CD14-positive monocyte (primary cell): ENCODE results near the gene KRTAP5-6. TPM values are rescaled to one million over a fixed set of nuclear protein-coding genes. Genes with fewer than 3 reads are reported as not detected.
A peak's percentile ranks its signal among the peaks of the same experiment; 100 is the strongest.

ENCODE experiments used
- DNase-seq, 3 donors: peaks; one replicate each; pipeline ENCODE4 v3.0.0-alpha.2; 2011 to 2022
- H2AFZ ChIP-seq: 2 replicates; pipeline ENCODE4 v1.6.0; 2012; ENCODE audit warnings: mild to moderate bottlenecking, low read depth, low read length, inconsistent platforms; ENCODE audit not compliant: insufficient read depth, poor library complexity, severe bottlenecking
- H3K27ac ChIP-seq, 2 donors: 1 replicate in 1 of 2; 2 replicates in 1 of 2; pipeline ENCODE4 v1.5.1; 2012 to 2013; ENCODE audit warnings: low read length in 2 of 2, control low read depth in 1 of 2, inconsistent platforms in 1 of 2, low read depth in 1 of 2, mild to moderate bottlenecking in 1 of 2
- H3K27me3 ChIP-seq, 2 donors: one replicate each; pipeline versions ENCODE4 v1.6.0 to v1.6.1; 2011 to 2013; ENCODE audit warnings: low read length in 2 of 2; ENCODE audit not compliant: control insufficient read depth in 2 of 2, insufficient read depth in 2 of 2
- H3K36me3 ChIP-seq, 2 donors: replicated peaks in 1 of 2; 1 replicate in 1 of 2; 2 replicates in 1 of 2; pipeline versions ENCODE4 v1.5.1 to v1.6.1; 2012 to 2013; ENCODE audit warnings: low read length in 2 of 2, control low read depth in 1 of 2, inconsistent platforms in 1 of 2, mild to moderate bottlenecking in 1 of 2; ENCODE audit not compliant: insufficient read depth in 2 of 2, control insufficient read depth in 1 of 2
- H3K4me1 ChIP-seq, 2 donors: 1 replicate in 1 of 2; 2 replicates in 1 of 2; pipeline versions ENCODE4 v1.5.1 to v1.6.1; 2012 to 2013; ENCODE audit warnings: low read length in 2 of 2, control low read depth in 1 of 2, inconsistent platforms in 1 of 2, mild to moderate bottlenecking in 1 of 2, moderate library complexity in 1 of 2; ENCODE audit not compliant: insufficient read depth in 2 of 2, control insufficient read depth in 1 of 2
- H3K4me2 ChIP-seq: replicated peaks from 2 replicates; pipeline ENCODE3; 2012; ENCODE audit warnings: low read length, moderate library complexity, mild to moderate bottlenecking; ENCODE audit not compliant: poor library complexity, severe bottlenecking; ENCODE audit errors: extremely low read depth
- H3K4me3 ChIP-seq, 3 experiments: fragments of 200-600 bp in 1 of 3; sonication (generic) in 1 of 3; replicated peaks in 1 of 3; 1 replicate in 2 of 3; 2 replicates in 1 of 3; pipeline ENCODE4 v1.5.1; 2011 to 2013; ENCODE audit warnings: low read length in 3 of 3, mild to moderate bottlenecking in 3 of 3, control low read depth in 2 of 3, low read depth in 2 of 3, inconsistent platforms in 1 of 3, moderate library complexity in 1 of 3
- H3K79me2 ChIP-seq: 2 replicates; pipeline ENCODE4 v1.6.0; 2012; ENCODE audit warnings: mild to moderate bottlenecking, control low read depth, inconsistent platforms, low read length, moderate library complexity; ENCODE audit not compliant: insufficient read depth
- H3K9ac ChIP-seq: 2 replicates; pipeline ENCODE4 v1.6.0; 2017; ENCODE audit warnings: low read length, mild to moderate bottlenecking; ENCODE audit not compliant: insufficient read depth, poor library complexity, severe bottlenecking
- H3K9me3 ChIP-seq, 2 donors: replicated peaks in 1 of 2; 1 replicate in 1 of 2; 2 replicates in 1 of 2; pipeline versions ENCODE4 v1.5.1 to v1.6.1; 2012 to 2013; ENCODE audit warnings: low read length in 2 of 2, control low read depth in 1 of 2; ENCODE audit not compliant: control insufficient read depth in 1 of 2, insufficient read depth in 1 of 2
- H4K20me1 ChIP-seq: 2 replicates; pipeline ENCODE4 v1.6.0; 2012; ENCODE audit warnings: mild to moderate bottlenecking, low read length, control low read depth, moderate library complexity; ENCODE audit not compliant: insufficient read depth
- H3K27ac Mint-ChIP-seq, 7 donors: one replicate each; pipeline ENCODE4 v1.8.0; 2020; ENCODE audit warnings: mild to moderate bottlenecking in 7 of 7, mixed read lengths in 7 of 7, moderate library complexity in 6 of 7, inconsistent platforms in 2 of 7
- H3K27me3 Mint-ChIP-seq, 3 donors: one replicate each; pipeline ENCODE4 v1.8.0; 2021 to 2022; ENCODE audit warnings: low read depth in 3 of 3, mild to moderate bottlenecking in 3 of 3, mixed read lengths in 3 of 3, moderate library complexity in 3 of 3, inconsistent platforms in 1 of 3
- H3K36me3 Mint-ChIP-seq, 2 donors: one replicate each; pipeline ENCODE4 v1.8.0; 2020; ENCODE audit warnings: mixed read lengths in 2 of 2, inconsistent platforms in 1 of 2, mild to moderate bottlenecking in 1 of 2
- H3K4me1 Mint-ChIP-seq: one replicate; pipeline ENCODE4 v1.8.0; 2020; ENCODE audit warnings: mild to moderate bottlenecking, mixed read lengths
- H3K4me3 Mint-ChIP-seq, 2 donors: one replicate each; pipeline ENCODE4 v1.8.0; 2020; ENCODE audit warnings: mild to moderate bottlenecking in 2 of 2, mixed read lengths in 2 of 2, moderate library complexity in 1 of 2
- H3K9me3 Mint-ChIP-seq, 7 donors: one replicate each; pipeline ENCODE4 v1.8.0; 2020 to 2022; ENCODE audit warnings: mixed read lengths in 7 of 7, mild to moderate bottlenecking in 6 of 7, moderate library complexity in 6 of 7, inconsistent platforms in 2 of 7
- CTCF ChIP-seq: fragments of 200-600 bp; IDR thresholded peaks from one replicate; pipeline ENCODE4 v1.8.0; 2022; ENCODE audit warnings: antibody characterized with exemption, mild to moderate bottlenecking
- WGBS: methylation state at CpG from one replicate; pipeline ENCODE4 v1.1.5; 2013; ENCODE audit warnings: missing lambda C conversion rate; ENCODE audit not compliant: insufficient coverage; 5-methylcytosine and 5-hydroxymethylcytosine counted together
- intact Hi-C, 2 donors: fragments of 100-400 bp; cut with micrococcal nuclease; formaldehyde crosslinking; loops; one replicate each; pipeline versions ENCODE4 v1.15.0 to v1.15.1; 2023
- polyA plus RNA-seq, 3 donors: library from polyadenylated mRNA; depleted of rRNA in 1 of 3; unstranded in 2 of 3; stranded (reverse) in 1 of 3; fragments of 300-500 nt in 2 of 3; fragments of >200 nt in 1 of 3; fragmentation: Illumina TruSeq in 2 of 3; gene quantifications; 1 replicate in 2 of 3; 2 replicates in 1 of 3; pipeline ENCODE4 v1.2.3, GENCODE V29; 2012 to 2021

Gene KRTAP5-6
- polyA plus RNA-seq, 3 donors: not detected

GRCh38 chr11:1670905-1671371 is 26.1 kb upstream of the KRTAP5-6 start:
- DNase-seq: no peak
- Histone ChIP-seq H3K27me3 (peaks cover 0 to 25% of the 10 kb centered on the region in 2 donors), H3K36me3 (no peaks in the 10 kb centered on the region), H4K20me1 (no peaks in the 10 kb centered on the region), H3K9me3 (no peaks in the 10 kb centered on the region), H3K9ac (no peak overlapping the region), H3K79me2 (no peaks in the 10 kb centered on the region), H3K4me2 (no peak overlapping the region), H3K4me3 (no peak overlapping the region), H2AFZ (no peak overlapping the region), H3K27ac (no peak overlapping the region), H3K4me1 (no peaks in the 10 kb centered on the region)
- intact Hi-C loops: no loop called here
- 84% methylated on average over 11 of the region's 11 CpGs for WGBS
- H3K4me1 Mint-ChIP-seq: no peaks in the 10 kb centered on the region
- H3K27ac Mint-ChIP-seq: no peak overlapping the region
- H3K4me3 Mint-ChIP-seq: peak overlapping the region in 1 of 2 donors; percentile 4
- no peaks in the 10 kb centered on the region for H3K36me3 Mint-ChIP-seq
- peaks cover 28 to 56% (median 35%) of the 10 kb centered on the region in 3 donors for H3K27me3 Mint-ChIP-seq
- H3K9me3 Mint-ChIP-seq: no peaks in the 10 kb centered on the region
- no peak for TF ChIP-seq CTCF

GRCh38 chr11:1671658-1672057 is 25.3 kb upstream of the KRTAP5-6 start:
- Histone ChIP-seq H3K9me3 (no peaks in the 10 kb centered on the region), H3K27me3 (peaks cover 0 to 25% of the 10 kb centered on the region in 2 donors), H3K27ac (no peak overlapping the region), H4K20me1 (no peaks in the 10 kb centered on the region), H3K4me1 (no peaks in the 10 kb centered on the region), H2AFZ (no peak overlapping the region), H3K36me3 (no peaks in the 10 kb centered on the region), H3K4me3 (no peak overlapping the region), H3K9ac (no peak overlapping the region), H3K4me2 (no peak overlapping the region), H3K79me2 (no peaks in the 10 kb centered on the region)
- no peaks in the 10 kb centered on the region for H3K4me1 Mint-ChIP-seq
- H3K4me3 Mint-ChIP-seq: no peak overlapping the region
- H3K36me3 Mint-ChIP-seq: no peaks in the 10 kb centered on the region
- WGBS: 69% methylated on average over 4 of the region's 11 CpGs
- H3K27me3 Mint-ChIP-seq: peaks cover 29 to 56% (median 35%) of the 10 kb centered on the region in 3 donors
- TF ChIP-seq CTCF: no peak
- peak overlapping the region in 1 of 7 donors; percentile 3 for H3K27ac Mint-ChIP-seq
- no peak for DNase-seq
- no peaks in the 10 kb centered on the region for H3K9me3 Mint-ChIP-seq
- intact Hi-C loops: no loop called here
